Lower leg skin (tissue), 3 donors: ENCODE results near the gene FRG2C.

Experiments
- CTCF ChIP-seq, 3 donors: fragments of 450-650 bp; IDR thresholded peaks; one replicate each; pipeline ENCODE4 v1.5.1; 2016; ENCODE audit warnings: antibody characterized with exemption in 3 of 3, mild to moderate bottlenecking in 3 of 3, moderate library complexity in 2 of 3
- POLR2A ChIP-seq, 2 donors: fragments of 450-650 bp; IDR thresholded peaks; one replicate each; pipeline ENCODE4 v1.6.1; 2016 to 2017; ENCODE audit warnings: antibody characterized with exemption in 2 of 2, mild to moderate bottlenecking in 1 of 2, moderate library complexity in 1 of 2

DNA sequence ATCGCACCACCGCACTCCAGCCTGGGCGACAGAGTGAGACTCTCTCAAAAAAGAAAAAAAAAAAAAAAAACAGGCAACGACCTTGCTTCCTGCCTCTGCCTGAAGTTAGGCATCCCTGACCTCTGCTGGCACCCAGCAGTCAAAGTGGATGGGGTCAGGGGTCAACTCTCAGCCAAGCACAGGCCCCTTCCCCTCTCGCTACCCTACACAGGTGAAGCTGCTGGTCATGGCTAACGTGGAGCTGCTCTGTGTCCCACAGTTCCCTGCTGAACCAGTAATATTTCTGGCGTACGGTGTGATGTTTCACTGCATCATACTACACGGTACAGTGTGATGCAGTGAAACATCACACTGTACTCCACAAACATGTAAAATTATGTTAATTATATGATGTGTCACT lies 13.9 kb upstream of the FRG2C start:
- no peak for TF ChIP-seq POLR2A (IDR thresholded peaks at IDR 0.05)
- TF ChIP-seq CTCF (IDR thresholded peaks at IDR 0.05), result no peak
